Fibroblast of the conjunctiva (primary cell): ENCODE data around the gene BLOC1S2.
"Not testable (repeated sequence)": the region's sequence is repeated elsewhere in the genome, so short reads cannot be mapped to it uniquely, and the experiment has no call there.

Experiments
- DNase-seq: peaks from one replicate; pipeline ENCODE4 v3.0.0-alpha.2; 2010; ENCODE audit warnings: low read depth

Gene BLOC1S2

GRCh38 chr10:100291356-100291755 is 4.9 kb upstream of the BLOC1S2 start:
- DNase-seq = no peak

GRCh38 chr10:100289641-100290040 is 3.2 kb upstream of the BLOC1S2 start:
- no peak for DNase-seq

- no peak for DNase-seq
Observed at GRCh38 chr10:100288196-100288595, 1.7 kb upstream of the BLOC1S2 start.

- no peak for DNase-seq
Observed at GRCh38 chr10:100287756-100288155, 1.3 kb upstream of the BLOC1S2 start.

- DNase-seq = not testable (repeated sequence)
Observed at GRCh38 chr10:100285326-100285725, 1.2 kb downstream of the BLOC1S2 start.

- DNase-seq = no peak
Observed at GRCh38 chr10:100282907-100283306, 3.6 kb downstream of the BLOC1S2 start.

- not testable (repeated sequence) for DNase-seq
Observed at GRCh38 chr10:100276971-100277370, 9.5 kb downstream of the BLOC1S2 start.

GRCh38 chr10:100267239-100268104 is 19.0 kb downstream of the BLOC1S2 start, which contains the start of gene CWF19L1:
CWF19L1 (minus strand) TSS chr10:100267638; CDS start chr10:100267593, 45 bp downstream.
- peak; percentile 68 for DNase-seq

GRCh38 chr10:100265821-100266485 is 20.5 kb downstream of the BLOC1S2 start:
- DNase-seq = no peak

GRCh38 chr10:100254191-100254590 is 32.3 kb downstream of the BLOC1S2 start:
- no peak for DNase-seq

- DNase-seq = no peak
Observed at GRCh38 chr10:100253041-100253440, 33.4 kb downstream of the BLOC1S2 start.

GRCh38 chr10:100248820-100249219 is 37.7 kb downstream of the BLOC1S2 start:
- no peak for DNase-seq

GRCh38 chr10:100245484-100246220 is 40.8 kb downstream of the BLOC1S2 start:
- DNase-seq = no peak

GRCh38 chr10:100239851-100240250 is 46.6 kb downstream of the BLOC1S2 start:
- DNase-seq = no peak

- no peak for DNase-seq
Observed at GRCh38 chr10:100238429-100238828, 48.1 kb downstream of the BLOC1S2 start.

GRCh38 chr10:100232101-100232500 is 54.4 kb downstream of the BLOC1S2 start:
- DNase-seq = peak; percentile 44

- no peak for DNase-seq
Observed at GRCh38 chr10:100229819-100230422, 56.6 kb downstream of the BLOC1S2 start.

- DNase-seq = no peak
Observed at GRCh38 chr10:100223879-100224278, 62.6 kb downstream of the BLOC1S2 start.
